ENCODE data around the gene CD86. TPM values are rescaled to one million over a fixed set of nuclear protein-coding genes. Genes with fewer than 3 reads are reported as not detected.

The CD86 gene
- total RNA-seq, 1 experiment from 2014 or later: not detected

DNA sequence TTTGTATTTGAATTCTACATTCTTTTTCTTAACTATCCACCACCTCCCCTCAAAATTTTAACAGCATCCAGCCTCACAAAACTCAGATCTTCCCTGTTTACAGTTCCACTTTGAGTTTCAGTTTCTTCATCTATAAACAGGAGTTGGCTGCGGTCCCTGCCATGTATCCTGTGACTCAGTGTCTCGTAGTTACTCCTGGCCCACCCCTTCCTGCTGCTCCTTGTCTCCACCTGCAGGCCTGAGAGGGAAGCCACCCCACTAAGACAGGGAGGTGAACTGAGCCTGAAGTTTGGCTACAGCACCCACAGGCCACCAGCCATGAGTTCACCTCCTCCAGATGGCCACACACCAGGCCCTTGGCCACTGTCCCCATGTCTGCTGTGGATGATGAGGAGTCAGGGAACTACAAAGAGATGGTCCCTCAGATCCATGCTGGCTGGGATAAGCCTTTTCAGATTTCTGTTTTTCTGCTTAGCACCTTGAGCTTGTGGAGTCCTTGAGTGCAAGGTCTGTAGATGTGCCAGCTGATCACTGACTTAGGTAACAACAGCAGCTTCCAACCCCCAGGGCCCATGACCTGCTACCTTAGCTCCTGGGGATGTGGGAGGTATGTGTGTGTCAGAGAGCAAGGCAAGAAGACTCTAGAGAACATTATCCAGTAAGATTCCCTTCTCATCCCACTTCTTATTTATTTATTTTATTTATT is 37.5 kb downstream of the CD86 start:
- peak; percentile 40 for DNase-seq (ENCODE audit: low spot score)

DNA sequence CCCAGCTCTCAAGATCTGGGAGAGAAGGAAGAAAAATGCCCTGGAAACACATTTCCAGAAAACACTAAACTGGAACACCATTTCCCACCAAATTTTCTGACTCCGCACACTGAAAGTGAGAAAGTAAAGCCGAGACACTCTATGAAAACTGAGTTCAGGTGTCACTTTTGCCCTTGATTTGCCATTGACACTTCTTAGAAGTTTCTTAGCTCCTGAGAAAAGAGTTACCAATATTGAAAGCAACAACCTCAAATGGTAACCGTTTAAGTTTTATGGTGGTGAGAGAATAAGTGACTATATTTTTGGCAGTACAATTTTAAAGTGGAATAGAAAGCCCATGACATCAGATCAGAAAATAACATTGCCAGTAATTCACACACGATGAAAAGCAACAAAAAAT is 39.0 kb downstream of the CD86 start:
- DNase-seq (ENCODE audit: low spot score): no peak

DNA sequence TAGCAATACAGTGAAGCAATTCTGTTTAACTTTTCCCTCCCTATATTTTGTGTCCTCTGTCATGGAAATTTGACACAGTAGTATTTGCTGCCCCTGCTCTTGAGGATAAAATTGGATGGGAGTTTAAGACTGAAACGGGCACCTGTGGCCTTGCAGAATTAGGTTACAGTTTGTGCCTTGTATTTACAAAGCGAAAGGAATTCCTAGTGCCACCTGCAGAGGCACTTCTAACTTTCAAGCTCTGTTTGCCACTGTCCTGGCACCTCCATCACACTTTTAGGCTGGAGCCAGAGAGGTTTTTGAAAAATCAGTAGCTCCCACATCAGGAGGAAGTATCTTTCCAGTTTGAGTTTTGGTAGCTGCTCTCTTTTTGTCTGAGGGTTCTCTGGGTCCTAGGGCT is 39.5 kb downstream of the CD86 start:
- no peak for DNase-seq (ENCODE audit: low spot score)

DNA sequence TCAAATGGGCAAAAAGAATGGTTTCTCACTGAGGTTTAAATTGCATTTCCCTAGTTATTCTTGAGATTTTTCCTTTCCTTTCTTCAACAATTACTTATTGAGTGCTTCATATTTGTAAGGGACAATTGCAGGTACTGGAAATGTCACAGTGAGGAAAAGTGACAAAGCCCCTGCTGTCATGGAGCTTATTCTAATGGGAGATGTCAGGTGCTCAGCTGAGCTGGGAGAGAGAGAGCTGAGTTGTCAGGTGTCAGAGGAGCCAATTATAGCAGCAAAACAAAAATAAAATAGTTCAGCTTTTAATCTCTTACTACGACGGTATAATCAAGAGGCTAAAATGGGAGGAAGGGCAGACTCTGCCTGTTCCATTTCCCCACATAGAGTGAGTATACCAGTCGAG is 42.0 kb downstream of the CD86 start:
- no peak for DNase-seq (ENCODE audit: low spot score)

DNA sequence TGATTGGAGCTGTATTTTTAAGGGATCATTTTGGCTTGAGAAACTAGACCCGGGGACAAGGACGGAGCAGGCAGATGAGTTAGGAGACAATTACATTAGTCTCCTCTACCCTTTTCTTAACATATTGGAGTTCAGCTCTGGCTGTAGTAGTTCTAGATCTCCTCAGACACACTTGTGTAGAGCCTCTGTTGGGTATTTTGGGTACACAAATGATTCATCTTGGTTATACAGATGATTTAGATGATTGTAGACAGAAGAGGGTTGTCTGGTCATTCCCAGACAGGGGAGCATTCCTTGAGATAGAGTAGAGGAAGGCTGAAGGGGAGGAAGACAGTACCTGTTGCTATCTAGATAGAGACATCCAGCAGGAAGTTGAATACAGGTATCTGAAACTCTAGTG is 43.4 kb downstream of the CD86 start:
- no peak for DNase-seq (ENCODE audit: low spot score)

DNA sequence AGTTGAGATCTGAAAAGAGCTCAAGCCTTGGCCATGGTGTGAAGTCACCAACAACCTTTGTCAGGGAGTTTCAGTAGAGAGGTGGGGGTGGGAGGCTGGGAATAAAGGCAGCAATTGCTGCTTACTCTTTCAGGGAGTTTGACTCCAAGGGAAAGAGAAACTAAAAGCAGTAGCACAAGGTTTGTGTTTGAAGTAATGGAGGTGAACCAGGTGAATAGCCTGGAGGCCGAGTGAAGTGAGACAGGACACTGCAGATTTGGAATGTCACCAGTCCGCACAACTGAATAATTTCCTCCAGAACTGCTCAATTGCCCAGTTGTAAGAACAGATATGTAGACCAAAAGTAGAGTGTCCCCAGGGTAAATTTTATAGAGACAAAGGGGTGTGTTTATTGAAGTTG is 44.1 kb downstream of the CD86 start:
- no peak for DNase-seq (ENCODE audit: low spot score)

DNA sequence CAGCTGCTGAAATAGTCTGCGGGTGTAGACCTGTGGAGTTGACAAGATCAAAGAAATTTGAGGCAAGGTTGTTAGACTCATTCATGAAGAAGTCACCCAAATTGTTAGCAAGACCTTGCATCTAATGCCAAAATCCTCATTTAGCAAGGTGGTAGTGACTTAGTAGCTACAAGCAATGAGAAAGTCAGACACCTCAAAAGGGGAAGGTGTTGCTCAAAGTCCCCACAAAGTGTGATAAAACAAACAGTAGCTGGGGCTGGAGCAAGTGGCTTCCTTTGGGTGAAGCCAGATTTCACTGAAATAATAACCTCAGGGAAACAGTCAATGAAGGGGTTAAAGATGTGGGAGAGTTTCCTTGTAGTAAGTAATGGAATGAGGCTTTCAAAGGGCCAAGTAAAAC is 44.9 kb downstream of the CD86 start:
- DNase-seq (ENCODE audit: low spot score): no peak

DNA sequence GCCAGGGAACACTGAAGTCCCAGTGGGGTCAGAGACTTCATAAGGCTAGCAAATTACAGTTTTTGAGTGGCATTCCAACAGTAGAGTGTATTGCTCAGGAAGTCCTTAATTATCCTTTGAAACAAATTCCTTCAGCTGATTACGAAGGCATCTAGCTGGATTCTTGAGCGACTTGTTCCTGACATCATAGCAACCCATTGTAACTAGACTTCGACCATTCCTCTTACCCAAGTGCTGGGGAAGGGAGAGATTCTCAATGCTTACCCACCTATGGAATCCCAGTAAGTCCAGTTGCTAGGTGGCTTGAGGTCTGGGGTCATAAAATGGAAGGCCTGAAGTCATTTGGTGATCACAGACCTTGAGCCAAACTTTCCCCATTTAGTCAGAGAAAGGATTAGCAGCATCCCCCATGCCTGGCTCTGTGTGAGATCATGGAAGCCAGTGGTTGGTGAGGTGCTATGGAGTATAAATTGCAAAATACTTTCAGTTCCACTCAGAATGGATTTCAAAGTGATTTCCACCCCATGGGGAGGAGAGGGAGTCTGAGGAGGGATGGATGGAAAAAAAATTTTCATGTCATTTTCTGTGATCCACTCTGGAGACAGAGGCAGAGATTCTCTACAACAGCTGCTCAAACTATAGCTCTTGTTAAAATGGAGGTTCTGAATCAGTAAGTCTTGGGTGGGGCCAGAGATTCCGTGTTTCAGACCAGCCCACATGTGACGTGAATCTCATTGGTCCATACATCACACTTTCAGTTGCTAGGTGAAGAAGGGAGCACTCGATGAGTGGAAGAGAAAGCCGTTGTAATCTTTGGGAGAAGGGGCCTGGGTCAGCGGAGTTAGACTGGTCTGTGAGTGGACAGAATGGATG is 45.7 kb downstream of the CD86 start:
- no peak for DNase-seq (ENCODE audit: low spot score)

DNA sequence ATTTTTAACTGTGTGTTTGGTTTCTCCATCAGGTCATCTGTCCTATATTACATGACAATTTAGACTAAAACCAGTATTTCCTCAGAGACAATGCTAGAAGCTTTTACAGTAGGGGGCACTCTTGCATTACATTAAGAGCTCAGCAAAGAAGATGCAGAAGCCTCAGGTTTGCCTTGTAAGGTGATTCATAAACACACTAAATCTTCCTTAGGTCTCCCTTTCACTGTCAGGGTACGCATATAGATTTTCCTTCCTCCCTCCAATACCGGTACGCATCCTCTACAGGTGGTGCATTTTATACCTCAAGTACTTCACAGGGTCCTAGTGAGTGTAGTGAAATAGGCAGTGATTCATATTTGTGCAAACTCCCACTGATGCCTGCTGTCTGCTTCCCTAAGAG is 46.5 kb downstream of the CD86 start:
- DNase-seq (ENCODE audit: low spot score): peak; percentile 78

DNA sequence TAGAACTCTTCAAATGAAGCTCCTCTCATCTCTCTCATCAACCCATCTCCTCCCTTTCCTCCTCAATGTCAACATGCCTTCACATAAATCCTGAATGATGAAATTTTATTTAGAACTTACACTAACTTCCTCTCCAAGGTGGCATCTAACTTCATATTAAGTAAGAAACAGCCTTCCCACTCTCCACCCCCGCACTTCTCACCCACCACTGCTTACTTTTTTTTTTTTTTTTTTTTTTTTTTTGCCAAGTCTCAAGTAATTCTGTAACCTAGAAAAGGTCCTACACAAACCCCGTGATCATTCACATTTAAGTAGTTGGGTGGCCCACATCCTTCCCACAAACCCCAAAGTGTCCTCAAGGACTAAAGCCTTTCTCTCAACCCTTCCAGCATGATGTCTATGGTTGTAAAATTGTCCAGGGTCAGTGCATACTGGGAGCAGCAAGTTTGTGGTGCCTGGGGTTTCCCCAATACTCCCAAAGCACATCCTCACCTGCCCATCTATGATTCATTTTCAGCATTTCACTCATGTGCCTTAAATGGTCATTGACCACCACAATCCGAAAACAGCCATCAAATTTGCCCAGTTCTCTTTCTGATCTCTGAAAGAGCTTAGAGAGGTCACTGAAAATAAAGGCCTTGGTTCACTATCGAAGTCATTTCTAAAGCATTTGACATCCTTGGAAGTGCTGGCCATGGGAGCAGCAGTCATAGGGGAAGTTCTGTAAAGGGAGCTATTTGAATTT is 47.2 kb downstream of the CD86 start:
- no peak for DNase-seq (ENCODE audit: low spot score)

DNA sequence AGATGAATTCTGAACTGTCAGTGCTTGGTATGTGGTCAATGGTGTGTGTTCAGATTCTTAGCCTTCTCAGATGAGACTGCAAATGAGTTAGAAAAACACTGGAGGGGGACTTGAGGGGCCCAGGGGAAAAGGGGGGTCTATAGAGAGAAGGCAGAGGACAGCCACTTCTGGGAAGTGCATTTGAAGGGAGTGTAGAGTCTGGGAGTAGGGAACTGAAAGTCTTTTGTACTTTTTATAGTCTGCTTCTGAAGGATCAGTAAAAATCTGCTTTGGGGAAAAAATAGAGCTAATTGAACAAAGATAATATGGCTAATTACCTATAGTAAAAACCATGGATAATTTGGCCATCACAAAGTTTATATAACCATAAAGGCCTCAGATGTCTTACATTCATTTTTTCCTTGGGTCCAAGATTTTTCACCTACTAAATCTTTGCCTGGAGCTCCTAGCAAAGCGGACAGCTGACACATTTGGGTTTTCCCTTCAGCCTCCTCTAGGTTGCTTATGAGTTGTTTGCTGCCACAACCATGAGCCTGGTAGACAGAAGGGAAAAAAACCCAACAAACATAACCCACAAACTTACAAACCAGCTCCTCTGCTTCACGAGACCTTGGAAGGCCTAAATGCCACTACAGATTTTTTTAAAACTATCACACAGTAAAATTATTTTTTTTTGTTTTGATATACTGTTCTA is 48.8 kb downstream of the CD86 start:
- no peak for DNase-seq (ENCODE audit: low spot score)

DNA sequence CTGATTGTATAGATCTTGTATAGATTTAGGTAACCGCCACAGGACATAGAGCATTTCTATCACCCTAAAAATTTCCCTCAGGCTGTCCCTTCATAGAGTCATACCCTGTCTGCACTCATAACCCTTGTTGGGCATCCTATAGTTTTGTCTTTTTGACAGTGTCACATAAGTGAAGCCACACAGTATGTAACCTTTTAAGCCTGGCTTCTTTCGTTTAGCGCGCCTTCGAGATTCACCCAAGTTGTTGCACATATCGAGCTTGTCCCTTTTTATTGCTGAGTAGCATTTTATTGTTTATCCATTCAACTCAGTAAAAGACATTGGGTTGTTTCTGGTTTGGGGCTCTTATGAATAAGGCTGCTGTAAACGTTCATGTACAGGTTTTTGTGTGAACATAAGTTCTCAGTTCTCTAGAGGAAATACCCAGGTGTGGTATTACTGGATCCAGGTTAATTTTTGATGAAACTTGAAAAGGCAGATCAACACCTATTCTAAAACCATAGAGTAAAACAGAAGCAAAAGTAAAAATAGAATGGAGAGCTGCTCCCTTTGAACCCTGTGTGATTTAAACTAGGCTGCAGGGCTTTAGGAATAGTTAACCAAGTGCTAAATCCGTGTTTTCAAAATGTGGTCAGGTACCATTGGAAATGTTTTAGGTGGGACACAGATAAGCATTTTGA is 49.5 kb downstream of the CD86 start:
- no peak for DNase-seq (ENCODE audit: low spot score)

DNA sequence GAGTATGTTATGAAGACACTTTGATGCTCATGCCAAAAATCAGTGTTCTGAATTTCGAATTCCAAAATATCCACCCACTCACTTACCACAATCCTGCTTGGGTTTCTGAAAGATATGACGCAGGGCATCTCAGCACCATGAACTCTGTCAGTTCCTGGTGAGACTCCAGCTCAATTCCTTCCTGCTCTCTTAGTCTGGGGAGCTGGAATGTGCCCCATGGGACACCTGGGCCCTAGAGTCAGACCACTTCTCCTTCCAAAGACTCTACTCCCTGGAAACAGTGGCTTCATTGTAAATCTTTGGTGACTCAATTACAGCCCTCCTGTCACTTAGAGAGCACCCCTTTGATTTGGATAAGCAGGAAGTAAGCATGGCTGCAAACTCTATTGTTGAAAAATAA is 50.5 kb downstream of the CD86 start:
- DNase-seq (ENCODE audit: low spot score): no peak

DNA sequence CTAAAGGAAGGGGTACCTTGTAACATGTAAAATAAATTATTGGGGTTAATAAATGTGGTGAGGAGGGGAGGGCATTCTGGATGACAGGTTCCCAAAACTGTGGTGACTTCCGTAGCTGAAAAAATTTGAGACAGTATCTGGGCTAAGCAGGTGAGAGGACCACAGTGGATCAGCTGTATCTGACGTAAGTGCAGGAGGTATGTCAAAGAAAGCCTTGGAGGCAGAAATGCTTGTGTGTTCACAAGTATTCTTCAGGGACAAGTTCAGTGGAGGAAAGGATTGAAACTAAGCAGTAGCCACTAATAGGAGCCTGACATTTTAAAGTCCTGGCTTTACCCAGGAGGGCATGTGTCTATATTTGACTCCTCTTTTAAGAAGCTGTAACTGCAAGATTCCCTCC is 52.0 kb downstream of the CD86 start:
- no peak for DNase-seq (ENCODE audit: low spot score)

DNA sequence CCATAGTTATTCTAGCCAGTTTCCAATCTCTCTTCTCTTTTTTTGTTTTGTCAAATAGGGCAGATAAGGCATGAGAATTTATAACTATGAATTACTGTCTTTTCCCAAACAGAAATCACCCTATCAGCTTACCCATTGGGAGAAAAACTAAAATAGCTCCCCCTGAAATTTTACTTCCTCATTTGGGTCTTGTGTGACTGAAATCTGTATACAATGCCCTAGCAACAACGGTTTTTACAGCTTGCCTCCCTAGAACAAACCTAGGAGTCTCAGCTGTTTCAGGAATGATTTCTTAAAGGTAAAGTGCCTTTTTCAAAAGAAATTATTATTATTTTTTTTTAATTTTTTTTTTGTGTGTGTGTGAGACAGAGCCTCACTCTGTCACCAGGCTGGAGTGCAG is 56.8 kb downstream of the CD86 start:
- no peak for DNase-seq (ENCODE audit: low spot score)

DNA sequence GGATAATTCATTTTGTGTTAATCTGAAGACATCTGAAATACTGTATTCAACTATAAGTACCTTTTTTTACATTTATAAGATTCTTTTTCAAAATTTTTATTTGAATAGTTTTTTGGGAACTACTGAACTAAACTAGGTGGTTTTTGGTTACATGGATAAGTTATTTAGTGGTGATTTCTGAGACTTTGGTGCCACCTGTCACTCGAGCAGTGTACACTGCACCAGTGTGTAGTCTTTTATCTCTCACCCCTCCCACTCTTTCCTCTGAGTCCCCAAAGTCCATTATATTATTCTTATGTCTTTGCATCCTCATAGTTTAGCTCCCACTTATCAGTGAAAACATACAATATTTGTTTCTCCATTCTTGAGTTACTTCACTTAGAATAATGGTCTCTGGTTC is 57.6 kb downstream of the CD86 start:
- DNase-seq (ENCODE audit: low spot score): no peak

DNA sequence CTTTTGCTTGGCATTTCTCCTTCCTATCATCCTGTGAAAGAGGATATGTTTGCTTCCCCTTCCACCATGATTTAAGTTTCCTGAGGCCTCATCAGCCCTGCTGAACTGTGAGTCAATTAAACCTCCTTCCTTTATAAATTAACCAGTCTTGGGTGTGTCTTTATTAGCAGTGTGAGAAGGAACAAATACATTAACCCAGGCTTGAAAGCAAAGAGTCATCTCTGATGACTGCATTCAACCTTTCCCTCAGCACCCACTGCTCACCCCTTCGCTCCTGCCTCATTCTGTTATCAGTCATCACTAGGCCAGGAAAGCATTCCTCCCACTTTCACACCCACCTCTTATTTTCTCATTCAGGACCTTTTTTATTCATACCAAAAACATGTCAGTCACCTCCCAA is 68.7 kb downstream of the CD86 start:
- no peak for DNase-seq (ENCODE audit: low spot score)

DNA sequence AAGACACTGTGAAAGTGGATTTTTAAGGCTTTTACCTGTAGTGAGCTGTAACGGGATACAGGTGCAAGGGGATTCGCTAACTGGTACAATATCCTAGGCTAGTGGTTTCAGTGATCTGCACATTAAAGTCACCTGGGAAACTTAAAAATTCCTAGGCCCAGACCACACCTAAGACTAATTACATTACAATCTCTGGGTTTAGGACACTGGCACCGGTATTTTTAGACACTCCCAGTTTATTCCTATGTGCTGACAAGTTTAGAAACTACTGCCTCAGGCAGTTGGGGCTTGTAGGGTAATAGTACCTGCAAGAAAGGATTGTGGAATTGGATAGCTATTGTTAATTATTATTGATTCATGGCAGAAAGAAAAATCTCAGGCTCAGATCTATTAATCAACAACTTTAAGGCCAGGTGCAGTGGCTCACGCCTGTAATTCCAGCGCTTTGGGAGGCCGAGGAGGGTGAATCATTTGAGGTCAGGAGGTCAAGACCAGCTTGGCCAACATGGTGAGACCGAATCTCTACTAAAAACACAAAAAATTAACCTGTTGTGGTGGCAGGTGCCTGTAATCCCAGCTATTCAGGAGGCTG is 77.9 kb downstream of the CD86 start:
- DNase-seq (ENCODE audit: low spot score): no peak

DNA sequence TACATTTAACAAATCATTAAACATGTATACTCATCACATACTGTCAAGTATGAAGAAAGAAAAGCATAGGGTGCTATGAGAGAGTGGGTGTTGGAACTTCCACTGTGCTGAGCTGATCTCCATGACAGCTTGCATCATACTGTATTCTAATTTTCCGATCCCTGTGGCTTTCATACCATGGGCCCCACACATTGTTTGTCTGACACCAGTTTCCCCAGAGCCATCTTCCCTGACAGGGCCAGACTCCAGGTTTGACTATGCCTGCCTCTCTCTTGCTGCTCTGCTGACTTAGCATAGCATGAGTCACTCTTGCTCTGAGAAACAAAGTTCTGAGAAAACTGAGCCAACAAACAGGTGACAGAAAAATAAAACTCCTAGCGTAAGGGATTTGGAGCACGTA is 91.3 kb downstream of the CD86 start:
- DNase-seq (ENCODE audit: low spot score): no peak

DNA sequence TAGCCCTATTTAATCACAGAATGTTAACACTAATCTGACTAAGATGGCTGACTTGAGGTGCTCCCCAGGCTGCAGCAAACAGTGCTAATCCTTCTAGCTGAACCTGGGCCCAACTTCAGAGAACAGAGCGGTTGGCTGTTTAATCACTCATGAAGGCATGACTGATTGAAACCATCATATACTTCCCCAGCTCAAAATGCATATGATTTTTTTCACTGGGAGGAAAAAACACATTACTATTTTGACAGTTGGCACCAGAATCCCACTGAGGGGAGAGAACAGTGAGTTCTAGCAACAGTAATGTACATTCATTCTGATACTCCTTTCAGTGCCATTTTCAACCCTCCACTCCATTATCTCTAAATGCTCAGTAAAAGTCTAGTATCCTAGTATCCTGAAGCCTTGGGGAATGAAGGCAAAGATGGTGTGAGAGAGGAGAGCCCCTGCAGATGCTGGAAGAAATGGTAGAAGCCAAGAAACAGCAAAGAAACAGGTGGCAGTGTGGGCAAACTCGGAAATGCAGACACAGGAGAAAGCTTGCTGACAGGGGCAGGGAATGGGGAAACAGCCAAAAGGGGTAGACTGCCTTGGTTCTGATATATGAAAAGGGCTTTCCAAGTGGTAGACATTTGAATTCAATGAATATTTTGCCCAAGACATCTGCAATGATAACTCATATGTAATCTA is 93.9 kb downstream of the CD86 start:
- DNase-seq (ENCODE audit: low spot score): no peak
